OCI-LY7 (cell line): Measurements from ENCODE around the gene PPP1R36.

ENCODE experiments used
- EZH2phosphoT487 ChIP-seq: fragments of 200-600 bp; sonication (generic); IDR thresholded peaks from 2 replicates; pipeline ENCODE4 v1.6.1; 2018; ENCODE audit warnings: low read depth, borderline replicate concordance, mild to moderate bottlenecking, mixed run types, antibody characterized with exemption, low read length, moderate library complexity, mixed read lengths
- TF ChIP-seq, protein P1 (sequence below): fragments of 200-600 bp; sonication (generic); conservative IDR thresholded peaks from 2 replicates; pipeline ENCODE4 v1.5.1; 2014; ENCODE audit warnings: mild to moderate bottlenecking, antibody characterized with exemption, low read length, moderate library complexity, mixed read lengths

DNA sequence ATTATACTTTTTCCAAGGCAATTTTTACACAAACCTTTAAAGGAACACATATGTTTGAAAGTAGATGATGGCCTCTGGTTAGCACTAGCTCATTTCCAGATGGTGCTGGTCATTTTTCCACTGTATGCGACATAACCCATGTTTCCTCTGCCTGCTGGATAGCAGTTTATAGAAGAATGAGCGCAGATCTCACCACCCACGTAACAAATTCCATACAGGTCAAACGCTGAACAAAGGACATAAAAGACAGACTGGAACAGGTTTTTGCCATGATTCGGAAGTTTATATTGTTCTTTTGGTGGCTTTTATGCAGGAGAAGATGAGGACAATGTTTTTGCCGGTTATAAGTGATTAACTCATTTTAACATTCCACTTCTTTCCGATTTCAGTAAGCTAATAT, 30.7 kb downstream of the PPP1R36 start:
- TF ChIP-seq, protein P1, sequence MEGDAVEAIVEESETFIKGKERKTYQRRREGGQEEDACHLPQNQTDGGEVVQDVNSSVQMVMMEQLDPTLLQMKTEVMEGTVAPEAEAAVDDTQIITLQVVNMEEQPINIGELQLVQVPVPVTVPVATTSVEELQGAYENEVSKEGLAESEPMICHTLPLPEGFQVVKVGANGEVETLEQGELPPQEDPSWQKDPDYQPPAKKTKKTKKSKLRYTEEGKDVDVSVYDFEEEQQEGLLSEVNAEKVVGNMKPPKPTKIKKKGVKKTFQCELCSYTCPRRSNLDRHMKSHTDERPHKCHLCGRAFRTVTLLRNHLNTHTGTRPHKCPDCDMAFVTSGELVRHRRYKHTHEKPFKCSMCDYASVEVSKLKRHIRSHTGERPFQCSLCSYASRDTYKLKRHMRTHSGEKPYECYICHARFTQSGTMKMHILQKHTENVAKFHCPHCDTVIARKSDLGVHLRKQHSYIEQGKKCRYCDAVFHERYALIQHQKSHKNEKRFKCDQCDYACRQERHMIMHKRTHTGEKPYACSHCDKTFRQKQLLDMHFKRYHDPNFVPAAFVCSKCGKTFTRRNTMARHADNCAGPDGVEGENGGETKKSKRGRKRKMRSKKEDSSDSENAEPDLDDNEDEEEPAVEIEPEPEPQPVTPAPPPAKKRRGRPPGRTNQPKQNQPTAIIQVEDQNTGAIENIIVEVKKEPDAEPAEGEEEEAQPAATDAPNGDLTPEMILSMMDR: no peak
- TF ChIP-seq EZH2phosphoT487: no peak
